GM18508 (cell line): Measurements from ENCODE around the gene OR52D1.

ENCODE experiments used
- ATAC-seq: cut with Tn5 transposase; IDR thresholded peaks from one replicate; pipeline ENCODE4 v1.9.1; 2021; ENCODE audit warnings: moderate number of reproducible peaks; ENCODE audit not compliant: insufficient read depth, unreplicated experiment

The OR52D1 gene

GRCh38 chr11:5508605-5509004, 20.1 kb downstream of the OR52D1 start:
- ATAC-seq: no peak

- ATAC-seq: no peak
Measured at GRCh38 chr11:5509803-5510202, 21.3 kb downstream of the OR52D1 start, which contains the start of gene UBQLN3. UBQLN3 (minus strand) TSS chr11:5509957; CDS start chr11:5509558, 399 bp downstream.

- ATAC-seq: no peak
Measured at GRCh38 chr11:5514841-5515240, 26.4 kb downstream of the OR52D1 start.

- no peak for ATAC-seq
Measured at GRCh38 chr11:5516599-5516998, 28.1 kb downstream of the OR52D1 start, which contains the start of gene UBQLNL. UBQLNL (minus strand) TSS chr11:5516699; CDS start chr11:5516441, 258 bp downstream.

- no peak for ATAC-seq
Measured at GRCh38 chr11:5521540-5521939, 33.1 kb downstream of the OR52D1 start.

- no peak for ATAC-seq
Measured at GRCh38 chr11:5522308-5522707, 33.8 kb downstream of the OR52D1 start.

GRCh38 chr11:5524756-5525155, 36.3 kb downstream of the OR52D1 start:
- ATAC-seq: no peak

- ATAC-seq: no peak
Measured at GRCh38 chr11:5527716-5528115, 39.2 kb downstream of the OR52D1 start.

- no peak for ATAC-seq
Measured at GRCh38 chr11:5528495-5528894, 40.0 kb downstream of the OR52D1 start.

- ATAC-seq: no peak
Measured at GRCh38 chr11:5531053-5531831, 42.8 kb downstream of the OR52D1 start.

GRCh38 chr11:5534046-5534445, 45.6 kb downstream of the OR52D1 start:
- no peak for ATAC-seq

GRCh38 chr11:5536482-5536881, 48.0 kb downstream of the OR52D1 start:
- no peak for ATAC-seq
